Inferior parietal cortex (tissue), 1 donor: ENCODE measurements around the gene STAG1.
"Not testable (repeated sequence)": the region's sequence is repeated elsewhere in the genome, so short reads cannot be mapped to it uniquely, and the experiment has no call there.

Experiments used
- DNase-seq: peaks from one replicate; pipeline ENCODE4 v3.0.0-alpha.2; 2016; ENCODE audit errors: extremely low spot score

Gene STAG1

DNA sequence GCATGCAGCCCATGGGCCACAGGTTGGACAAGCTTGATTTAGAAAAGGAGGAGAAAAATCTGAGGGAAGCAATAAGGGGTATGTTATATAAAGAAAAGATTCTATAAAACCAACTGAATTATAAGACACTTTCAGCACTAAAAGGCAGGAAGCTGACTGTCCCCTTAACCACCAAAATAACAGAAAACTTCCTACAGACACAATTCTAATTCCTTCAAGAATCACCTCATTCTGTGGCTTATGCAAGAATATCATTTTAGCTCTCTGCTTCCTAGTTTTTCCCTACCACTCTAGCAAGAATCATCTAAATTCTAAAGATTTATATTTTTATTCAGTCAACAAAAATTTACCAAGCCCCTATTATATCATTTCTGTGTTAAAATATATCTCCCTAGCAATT lies 6.3 kb downstream of the STAG1 start:
- DNase-seq, result no peak

DNA sequence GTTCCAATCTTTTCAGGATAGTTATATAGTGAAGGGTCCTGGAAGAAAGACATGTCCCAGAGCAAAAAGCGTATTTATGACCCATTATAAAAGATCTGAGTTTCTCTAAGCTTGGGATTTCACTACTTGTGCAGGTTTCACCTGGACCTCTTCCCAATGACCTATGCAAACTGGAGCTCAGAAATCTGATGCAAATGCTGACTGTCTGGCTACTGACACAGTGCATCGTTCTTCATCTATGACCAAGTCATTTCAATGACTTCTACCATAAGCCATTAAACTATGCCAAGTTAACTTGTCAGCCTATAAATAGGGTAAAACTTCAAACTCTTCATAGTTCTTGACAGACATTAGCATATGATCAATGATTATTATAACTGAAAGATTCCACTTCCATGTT lies 11.1 kb downstream of the STAG1 start:
- no peak for DNase-seq

DNA sequence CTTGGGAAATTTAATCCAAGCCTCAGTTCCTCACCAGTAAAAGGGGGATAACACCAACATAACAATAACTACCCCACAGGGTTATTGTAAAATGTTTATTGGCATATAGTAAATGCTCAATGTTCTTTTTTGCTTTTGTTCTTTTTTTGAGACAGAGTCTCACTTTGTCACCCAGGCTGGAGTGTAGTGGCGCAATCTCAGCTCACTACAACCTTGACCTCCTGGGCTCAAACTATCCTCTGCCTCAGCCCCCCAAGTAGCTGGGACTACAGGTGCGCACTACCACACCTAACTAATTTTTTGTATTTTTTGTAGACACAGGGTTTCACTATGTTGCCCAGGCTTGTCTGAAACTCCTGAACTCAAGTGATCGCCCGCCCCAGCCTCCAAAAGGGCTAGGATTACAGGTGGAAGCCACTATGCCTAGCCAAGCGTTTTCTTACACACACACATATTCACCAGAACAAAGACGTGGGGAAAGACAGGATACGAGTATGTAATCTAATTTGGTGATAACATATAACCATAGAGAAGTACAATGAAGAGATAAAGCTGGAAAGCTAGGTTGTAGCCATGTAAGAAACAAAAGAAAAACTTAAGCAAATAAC lies 11.7 kb downstream of the STAG1 start:
- no peak for DNase-seq

DNA sequence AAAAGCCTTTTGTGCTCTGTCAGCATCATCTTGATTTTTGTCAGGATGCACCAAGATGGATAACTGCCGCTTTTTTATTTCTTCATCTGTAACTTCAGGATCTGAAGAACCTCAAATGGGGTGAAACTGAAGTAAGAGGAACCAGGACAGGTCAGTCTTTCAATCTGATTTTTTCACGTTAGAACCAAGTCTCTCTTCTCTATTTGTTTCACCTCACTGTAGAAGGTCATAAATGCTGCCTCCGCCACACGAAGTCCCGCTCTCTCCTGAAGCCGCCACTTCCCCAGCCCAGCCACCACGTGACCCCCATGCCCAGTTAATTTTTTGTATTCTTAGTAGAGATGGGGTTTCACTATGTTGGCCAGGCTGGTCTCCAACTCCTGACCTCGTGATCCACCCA lies 15.2 kb downstream of the STAG1 start:
- DNase-seq, result not testable (repeated sequence)

DNA sequence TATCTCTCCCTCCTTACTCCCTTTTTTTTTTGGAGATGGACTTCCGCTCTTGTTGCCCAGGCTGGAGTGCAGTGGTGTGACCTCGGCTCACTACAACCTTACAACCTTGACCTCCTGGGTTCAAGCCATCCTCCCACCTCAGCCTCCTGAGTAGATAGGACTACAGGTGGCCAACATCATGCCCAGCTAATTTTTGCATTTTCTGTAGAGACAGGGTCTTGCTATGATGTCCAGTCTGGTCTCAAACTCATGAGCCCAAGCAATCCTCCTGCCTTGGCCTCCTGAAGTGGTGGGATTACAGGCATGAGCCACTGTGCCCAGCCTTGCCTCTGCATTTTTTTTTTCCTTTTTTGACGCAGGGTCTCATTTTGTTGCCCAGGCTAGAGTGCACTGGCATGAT lies 17.1 kb downstream of the STAG1 start:
- DNase-seq, result no peak

DNA sequence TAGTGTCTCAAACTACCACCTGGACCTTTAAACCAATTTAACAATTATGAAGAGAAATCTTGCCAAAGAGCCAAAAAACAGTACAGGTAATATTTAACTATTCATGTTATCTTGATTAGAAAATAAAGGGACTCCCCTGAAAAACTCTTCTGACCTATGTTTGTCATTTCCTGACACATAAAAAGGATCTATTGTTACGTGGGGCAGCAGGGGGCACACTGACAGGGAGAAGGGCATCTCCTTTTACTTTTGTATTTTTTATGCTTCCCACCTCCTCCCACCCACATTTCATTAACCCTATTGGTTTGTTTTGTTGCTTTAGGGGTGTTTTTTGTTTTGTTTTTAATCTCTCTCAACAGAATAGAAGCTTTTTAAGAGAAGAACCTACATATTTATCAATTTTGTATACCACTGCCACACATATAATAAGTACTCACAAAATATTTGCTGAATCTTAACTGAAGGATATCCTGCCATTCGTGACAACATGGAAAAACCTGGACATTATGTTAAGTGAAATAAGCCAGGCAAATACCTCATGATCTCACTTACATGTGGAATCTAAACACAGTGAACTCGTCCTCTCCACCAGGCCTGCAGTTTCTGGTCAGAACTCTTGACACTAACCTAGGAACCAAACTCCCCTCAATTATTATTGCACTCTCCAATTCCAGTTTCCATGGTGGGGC lies 17.7 kb downstream of the STAG1 start:
- no peak for DNase-seq

DNA sequence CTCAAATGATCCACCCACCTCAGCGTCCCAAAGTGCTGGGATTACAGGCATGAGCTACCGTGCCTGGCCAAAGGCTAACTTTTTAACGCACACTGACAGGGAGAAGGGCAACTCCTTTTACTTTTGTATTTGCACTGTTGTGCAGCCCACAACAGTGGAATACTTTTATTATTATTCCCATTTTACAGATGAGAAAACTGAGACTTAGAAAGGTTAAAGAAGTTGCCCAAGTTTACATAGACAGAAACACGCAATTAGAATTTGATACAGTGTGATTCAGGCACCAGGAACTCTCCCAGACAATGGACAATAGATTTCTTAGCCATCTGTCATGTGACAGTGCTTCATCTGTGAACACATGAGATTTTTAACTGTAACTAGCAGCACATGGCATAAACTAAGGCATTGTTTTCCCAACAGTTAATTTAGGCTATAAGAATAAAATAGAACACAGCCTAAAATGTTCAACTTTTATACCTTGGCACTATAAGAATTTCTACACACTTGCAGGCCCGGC lies 18.8 kb downstream of the STAG1 start:
- no peak for DNase-seq

DNA sequence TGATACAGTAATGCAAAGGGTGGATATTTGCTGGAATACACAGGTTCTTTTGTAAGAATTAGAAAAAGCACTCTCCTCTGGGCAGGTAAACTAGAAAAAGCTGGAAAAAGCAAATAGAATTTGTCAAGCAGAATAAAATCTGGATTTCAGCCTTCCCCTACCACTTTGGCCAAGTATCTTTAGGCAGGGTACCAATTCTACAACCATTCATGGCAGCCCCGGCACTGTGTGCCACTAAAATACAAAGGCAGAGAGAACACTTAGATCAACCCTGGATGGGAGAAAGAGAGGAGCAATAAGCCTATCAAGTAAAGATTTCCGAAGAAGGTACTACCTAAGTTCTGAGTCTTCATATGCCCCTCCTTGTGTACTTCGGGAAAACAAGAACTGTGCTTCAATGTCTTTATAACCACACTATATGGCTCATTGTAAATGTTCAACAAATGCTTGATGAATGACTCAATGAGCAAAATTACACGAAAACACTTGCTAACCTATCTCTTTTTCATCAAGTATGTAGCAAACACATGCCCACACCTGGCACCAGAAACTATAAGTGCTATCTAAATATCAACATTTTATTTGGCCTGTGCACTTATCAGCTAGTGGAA lies 20.8 kb downstream of the STAG1 start:
- DNase-seq, result no peak

DNA sequence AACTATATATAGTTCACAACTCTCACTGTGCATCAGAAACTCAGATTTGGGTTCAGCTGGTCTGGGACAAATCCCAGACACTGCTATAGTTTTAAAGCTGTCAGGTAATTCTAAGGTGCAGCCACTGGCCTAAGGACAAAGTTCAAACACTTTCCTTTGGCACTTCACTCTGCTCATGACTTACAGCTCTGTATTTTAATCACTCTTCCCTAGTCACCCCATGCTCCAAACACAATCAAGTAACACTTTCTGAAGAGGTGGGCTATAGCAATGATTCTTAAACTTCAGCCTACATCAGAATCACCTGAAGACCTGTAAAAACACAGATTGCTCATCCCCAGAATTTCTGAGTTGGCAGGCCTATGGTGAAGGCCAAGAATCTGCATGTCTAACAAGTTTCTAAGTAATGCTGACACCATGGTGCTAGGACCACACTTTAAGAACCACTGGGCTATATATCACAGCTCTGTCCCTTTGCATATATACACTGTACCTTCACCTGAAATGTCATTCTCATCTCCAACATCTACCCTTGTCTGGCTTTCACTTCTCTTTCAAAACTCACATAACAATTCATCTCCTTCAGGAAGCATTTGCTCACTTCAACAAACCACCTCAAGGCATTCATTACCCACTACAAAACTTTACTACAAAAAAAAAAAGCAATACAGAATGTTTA lies 21.4 kb downstream of the STAG1 start:
- DNase-seq, result no peak

DNA sequence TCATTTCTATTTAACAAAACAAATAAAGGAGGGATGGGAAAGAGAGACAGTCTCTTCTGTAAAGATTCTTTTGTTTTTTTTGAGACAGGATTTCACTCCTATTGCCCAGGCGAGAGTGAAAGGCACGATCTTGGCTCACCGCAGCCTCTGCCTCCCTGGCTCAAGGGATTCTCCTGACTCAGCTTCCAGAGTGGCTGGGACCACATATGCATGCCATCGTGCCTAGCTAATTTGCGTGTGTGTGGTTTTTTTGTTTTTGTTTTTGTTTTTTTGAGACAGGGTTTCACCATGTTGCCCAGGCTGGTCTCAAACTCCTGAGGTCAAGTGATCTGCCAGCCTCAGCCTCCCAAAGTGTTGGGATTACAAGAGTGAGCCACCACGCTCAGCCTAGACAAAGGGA lies 23.3 kb downstream of the STAG1 start:
- no peak for DNase-seq

DNA sequence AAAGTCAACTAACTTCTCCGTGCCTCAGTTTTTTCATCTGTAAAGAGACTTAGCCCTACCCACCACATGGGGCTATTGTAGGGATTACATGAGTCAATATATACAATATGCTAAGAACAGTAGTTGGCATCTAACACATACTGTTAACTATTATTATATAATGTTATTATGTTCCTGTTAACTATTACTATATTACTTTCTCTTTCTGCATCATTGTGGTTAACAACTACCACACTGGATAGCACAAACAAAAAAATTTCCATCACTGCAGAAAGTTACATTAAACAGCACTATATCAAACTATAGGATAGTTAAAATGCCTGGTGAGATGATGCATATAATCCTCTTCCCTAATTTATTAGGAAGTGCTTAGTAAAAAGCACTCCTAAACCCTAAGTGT lies 23.7 kb downstream of the STAG1 start:
- no peak for DNase-seq

DNA sequence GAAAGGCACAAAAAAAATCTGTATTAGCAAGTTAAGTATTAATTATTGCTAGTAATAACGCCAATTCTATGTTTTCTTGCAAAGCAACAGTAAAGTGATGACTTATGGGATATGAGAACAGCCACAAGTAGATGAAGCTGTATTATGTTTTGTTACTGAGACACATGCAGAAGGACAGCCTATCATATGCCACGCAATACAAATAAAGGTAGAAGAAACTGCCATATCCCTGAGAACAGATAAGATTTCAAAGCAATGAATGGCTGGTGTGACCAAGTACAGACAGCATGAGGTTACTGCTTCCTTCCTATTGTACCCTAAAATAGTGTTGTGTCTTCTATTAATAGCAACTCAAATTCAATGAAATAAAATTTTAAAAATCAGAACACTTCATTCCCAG lies 26.7 kb downstream of the STAG1 start:
- DNase-seq, result no peak

DNA sequence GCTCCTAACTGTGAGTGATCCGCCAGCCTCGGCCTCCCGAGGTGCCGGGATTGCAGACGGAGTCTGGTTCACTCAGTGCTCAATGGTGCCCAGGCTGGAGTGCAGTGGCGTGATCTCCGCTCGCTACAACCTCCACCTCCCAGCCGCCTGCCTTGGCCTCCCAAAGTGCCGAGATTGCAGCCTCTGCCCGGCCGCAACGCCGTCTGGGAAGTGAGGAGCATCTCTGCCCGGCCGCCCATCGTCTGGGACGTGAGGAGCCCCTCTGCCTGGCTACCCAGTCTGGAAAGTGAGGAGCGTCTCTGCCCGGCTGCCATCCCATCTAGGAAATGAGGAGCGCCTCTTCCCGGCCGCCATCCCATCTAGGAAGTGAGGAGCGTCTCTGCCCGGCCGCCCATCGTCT lies 29.3 kb downstream of the STAG1 start:
- DNase-seq, result not testable (repeated sequence)

DNA sequence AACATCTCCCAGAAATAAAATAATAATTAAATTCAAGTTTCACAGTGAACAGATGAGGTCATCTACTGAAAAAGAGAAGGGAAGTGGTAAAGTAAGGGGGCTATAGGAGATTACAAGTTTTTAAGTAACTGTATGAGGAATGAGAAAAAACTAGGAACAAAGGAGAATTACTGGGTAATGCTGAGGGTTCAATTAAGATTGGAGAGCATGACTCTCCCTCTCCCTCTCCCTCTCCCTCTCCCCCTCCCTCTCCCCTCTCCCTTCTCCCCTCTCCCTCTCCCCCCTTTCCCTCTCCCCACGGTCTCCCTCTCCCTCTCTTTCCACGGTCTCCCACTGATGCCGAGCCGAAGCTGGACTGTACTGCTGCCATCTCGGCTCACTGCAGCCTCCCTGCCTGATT lies 29.8 kb downstream of the STAG1 start:
- DNase-seq, result not testable (repeated sequence)

DNA sequence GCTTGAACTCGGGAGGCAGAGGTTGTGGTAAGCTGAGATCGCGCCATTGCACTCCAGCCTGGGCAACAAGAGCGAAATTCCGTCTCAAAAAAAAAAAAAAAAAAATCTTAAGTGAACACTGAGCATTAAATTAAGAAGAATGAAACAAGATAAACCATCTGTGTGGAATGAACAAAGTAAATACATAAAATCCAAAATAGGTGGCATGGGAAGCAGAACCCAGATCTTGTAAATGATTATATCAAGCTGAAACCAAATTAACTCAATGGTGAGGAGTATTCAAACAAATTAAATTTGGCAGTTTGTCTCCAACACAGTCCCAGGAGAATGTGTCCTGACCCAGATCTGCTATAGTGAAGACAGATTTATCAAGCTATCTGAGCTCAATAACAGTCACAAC lies 32.1 kb downstream of the STAG1 start:
- no peak for DNase-seq

DNA sequence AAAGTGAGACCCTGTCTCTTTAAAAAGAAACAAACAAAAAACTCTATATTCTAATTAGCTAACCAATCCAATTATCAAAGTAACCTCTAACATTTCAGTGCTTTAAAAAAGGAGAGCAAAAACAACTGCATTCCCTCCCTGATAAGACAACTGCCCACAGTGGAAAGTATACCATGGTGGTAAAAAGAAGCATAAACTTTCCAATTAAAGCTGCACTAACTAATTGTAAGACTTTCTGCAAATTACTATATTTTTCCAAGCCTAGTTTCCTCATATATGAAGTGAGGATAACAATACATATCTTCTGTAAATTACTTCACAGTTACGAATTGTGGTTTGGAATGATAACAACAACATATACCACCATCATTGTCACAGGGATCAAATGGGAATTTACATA lies 35.5 kb downstream of the STAG1 start:
- DNase-seq, result no peak

DNA sequence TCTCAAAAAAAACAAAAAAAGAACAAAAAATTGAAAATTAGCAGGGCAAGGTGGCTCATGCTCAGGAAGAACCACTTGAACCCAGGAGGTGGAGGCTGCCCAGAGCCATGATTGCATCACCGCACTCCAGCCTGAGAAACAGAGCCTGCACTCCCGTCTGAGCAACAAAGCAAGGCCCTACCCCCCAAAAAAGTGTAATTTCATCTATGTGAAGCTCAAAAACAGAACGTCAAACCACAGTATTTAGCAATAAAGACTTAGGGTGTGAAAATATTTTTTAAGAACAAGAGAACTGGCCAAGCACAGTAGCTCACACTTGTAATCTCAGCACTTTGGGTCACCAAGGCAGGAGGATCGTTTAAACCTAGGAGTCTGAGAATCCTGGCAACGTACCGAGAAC lies 38.2 kb downstream of the STAG1 start:
- no peak for DNase-seq

DNA sequence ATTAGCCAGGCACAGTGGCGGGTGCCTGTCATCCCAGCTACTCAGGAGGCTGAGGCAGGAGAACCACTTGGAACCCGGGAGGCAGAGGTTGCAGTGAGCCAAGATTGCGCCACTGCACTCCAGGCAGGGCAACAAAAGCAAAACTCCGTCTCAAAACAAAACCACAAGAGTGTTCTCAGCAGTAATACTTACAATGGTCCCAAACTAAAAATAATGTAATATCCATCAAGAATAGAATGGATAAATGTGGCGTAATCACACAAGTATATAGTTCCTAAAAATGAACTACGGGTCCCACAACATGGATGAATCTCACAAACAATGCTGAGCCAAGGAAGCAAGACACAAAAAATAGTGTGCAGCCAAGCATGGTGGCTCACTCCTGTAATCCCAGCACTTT lies 39.2 kb downstream of the STAG1 start:
- no peak for DNase-seq

DNA sequence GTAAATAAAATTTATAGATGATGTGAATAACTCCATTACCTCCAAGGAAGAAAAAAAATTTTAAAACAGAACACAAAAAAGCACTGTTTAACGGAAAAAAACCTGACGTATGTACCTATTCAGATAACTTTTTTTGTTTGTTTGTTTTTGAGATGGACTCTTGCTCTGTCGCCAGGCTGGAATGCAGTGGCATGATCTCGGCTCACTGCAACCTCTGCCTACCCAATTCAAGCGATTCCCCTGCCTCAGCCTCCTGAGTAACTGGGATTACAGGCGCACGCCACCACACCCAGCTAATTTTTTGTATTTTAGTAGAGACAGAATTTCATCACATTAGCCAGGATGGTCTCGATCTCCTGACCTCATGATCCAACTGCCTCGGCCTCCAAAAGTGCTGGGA lies 40.3 kb downstream of the STAG1 start:
- DNase-seq, result not testable (repeated sequence)

DNA sequence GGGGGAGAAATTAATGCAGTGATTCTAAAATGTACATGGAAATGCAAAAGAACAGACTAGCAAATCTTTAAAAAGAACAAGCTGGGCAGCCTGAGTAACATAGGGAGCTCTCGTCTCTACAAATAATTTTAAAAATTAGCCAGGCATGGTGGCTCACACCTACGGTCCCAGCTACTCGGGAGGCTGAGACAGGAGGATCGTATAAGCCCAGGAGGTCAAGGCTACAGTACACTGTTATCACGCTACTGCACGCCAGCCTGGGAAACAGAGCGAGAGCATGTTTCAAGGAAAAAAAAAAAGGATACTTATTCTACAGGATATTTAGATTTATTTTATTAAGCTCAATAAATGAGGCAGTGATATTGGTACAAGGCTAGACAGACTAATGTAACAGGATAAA lies 40.9 kb downstream of the STAG1 start:
- DNase-seq, result no peak

DNA sequence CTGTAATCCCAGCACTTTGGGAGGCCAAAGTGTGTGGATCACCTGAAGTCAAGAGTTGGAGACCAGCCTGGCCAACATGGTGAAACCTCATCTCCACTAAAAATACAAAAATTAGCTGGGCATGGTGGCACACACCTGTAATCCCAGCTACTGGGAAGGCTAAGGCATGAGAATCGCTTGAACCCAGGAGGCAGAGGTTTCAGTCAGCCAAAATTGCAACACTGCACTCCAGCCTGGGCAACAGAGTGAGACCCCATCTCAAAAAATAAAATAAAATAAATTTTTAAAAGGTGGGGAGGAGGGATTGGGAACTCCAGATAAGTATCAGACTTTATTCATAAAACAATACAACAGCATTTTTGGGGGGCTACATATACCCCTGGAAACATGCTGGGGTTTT lies 42.4 kb downstream of the STAG1 start:
- not testable (repeated sequence) for DNase-seq

DNA sequence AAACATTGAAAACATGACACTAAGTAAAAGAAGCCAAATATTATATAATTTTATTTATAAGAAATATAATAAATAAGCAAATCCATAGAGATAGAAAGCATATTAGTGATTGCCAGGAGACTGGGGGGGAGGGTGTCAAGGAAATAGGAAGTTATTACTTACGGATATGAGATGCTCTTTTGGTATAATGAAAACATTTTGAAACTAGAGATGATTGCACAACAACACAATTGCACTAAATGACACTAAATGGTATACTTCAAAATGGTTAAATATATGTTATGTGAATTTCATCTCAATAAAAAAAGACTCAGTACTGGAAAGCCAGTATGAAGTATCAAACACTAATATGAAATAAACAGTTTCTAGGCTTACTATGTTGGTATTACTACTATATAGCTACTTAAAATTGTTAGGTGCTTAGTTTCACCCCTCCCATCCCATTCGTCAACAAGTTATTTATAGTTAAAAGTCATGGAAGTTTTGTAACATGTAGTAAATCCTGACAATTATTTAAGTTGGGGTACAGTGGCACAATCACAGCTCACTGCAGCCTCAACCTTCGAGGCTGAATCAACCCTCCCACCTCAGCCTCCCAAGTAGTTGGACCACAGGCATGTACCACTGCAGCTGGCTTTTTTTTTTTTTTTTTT lies 43.7 kb downstream of the STAG1 start:
- DNase-seq, result no peak
